Esophagus squamous epithelium (tissue), 5 donors: ENCODE measurements around the gene SUSD1. TPM values are rescaled to one million over a fixed set of nuclear protein-coding genes. Genes with fewer than 3 reads are reported as not detected.

ENCODE experiments used
- DNase-seq: peaks from one replicate; lab custom pipeline; 2025; lab: John Stamatoyannopoulos, UW
- H3K27ac ChIP-seq, 4 donors: fragments of 200-600 bp; sonication (generic); one replicate each; pipeline ENCODE4 v1.5.1; 2016 to 2019; ENCODE audit warnings: mild to moderate bottlenecking in 1 of 4
- H3K27me3 ChIP-seq, 4 donors: fragments of 200-600 bp; sonication (generic); 1 replicate in 3 of 4; 2 replicates in 1 of 4; pipeline versions ENCODE4 v1.5.1 to v1.6.0; 2017 to 2021; ENCODE audit warnings: antibody characterized with exemption in 1 of 4
- H3K36me3 ChIP-seq, 3 donors: fragments of 200-600 bp; sonication (generic); one replicate each; pipeline ENCODE4 v1.5.1; 2016 to 2019
- H3K4me1 ChIP-seq, 3 donors: fragments of 200-600 bp; sonication (generic); one replicate each; pipeline ENCODE4 v1.5.1; 2017 to 2019
- H3K4me3 ChIP-seq, 4 donors: fragments of 200-600 bp; sonication (generic); 1 replicate in 3 of 4; 2 replicates in 1 of 4; pipeline ENCODE4 v1.5.1; 2016 to 2019; ENCODE audit warnings: mild to moderate bottlenecking in 2 of 4, moderate library complexity in 1 of 4
- H3K9me3 ChIP-seq, 3 donors: fragments of 200-600 bp; sonication (generic); one replicate each; pipeline ENCODE4 v1.5.1; 2016 to 2019
- CTCF ChIP-seq, 6 experiments: fragments of 450-650 bp in 4 of 6; fragments of 200-600 bp in 2 of 6; sonication (generic) in 2 of 6; IDR thresholded peaks; one replicate each; pipeline ENCODE4 v1.5.1; 2016 to 2019; ENCODE audit warnings: antibody characterized with exemption in 6 of 6, mild to moderate bottlenecking in 4 of 6, moderate library complexity in 4 of 6
- POLR2A ChIP-seq, 4 donors: fragments of 450-650 bp; IDR thresholded peaks; one replicate each; pipeline ENCODE4 v1.6.1; 2017; ENCODE audit warnings: antibody characterized with exemption in 4 of 4, mild to moderate bottlenecking in 4 of 4, moderate library complexity in 3 of 4
- WGBS, 2 donors: methylation state at CpG; one replicate each; pipeline ENCODE4 v1.1.5; 2018; 5-methylcytosine and 5-hydroxymethylcytosine counted together
- intact Hi-C: fragments of 100-400 bp; cut with DNase I; formaldehyde crosslinking; loops from one replicate; pipeline ENCODE4 v1.15.0; 2022
- total RNA-seq, 4 donors: library from RNA; depleted of rRNA; stranded (reverse); fragments of >200 nt; gene quantifications; one replicate each; pipeline ENCODE4 v1.1.0, GENCODE V29; 2016
- donor health status: DM: yes; HTN: yes; CAD: no.

Gene SUSD1
- total RNA-seq, 4 donors from 2014 or later = 5.6 to 6.6 (median 6.5) TPM

GRCh38 chr9:112112941-112113681, 62.0 kb downstream of the SUSD1 start:
- Histone ChIP-seq H3K4me3 (no peak overlapping the region), H3K9me3 (no peaks in the 10 kb centered on the region), H3K27me3 (no peaks in the 10 kb centered on the region), H3K27ac (peak overlapping the region; percentile 35 to 72 (median 51)), H3K4me1 (peaks cover 0 to 31% (median 16%) of the 10 kb centered on the region in 3 donors), H3K36me3 (no peaks in the 10 kb centered on the region)
- DNase-seq = no peak
- TF ChIP-seq CTCF (IDR thresholded peaks at IDR 0.05) (peak in 5 of 6 experiments; percentile 37 to 64 (median 45)), POLR2A (IDR thresholded peaks at IDR 0.05) (no peak)
- 59 to 79% methylated on average over 4 of the region's 4 CpGs for WGBS, 2 donors
- intact Hi-C loops = no loop called here

GRCh38 chr9:112112519-112112918, 62.6 kb downstream of the SUSD1 start:
- TF ChIP-seq CTCF (IDR thresholded peaks at IDR 0.05) = no peak
- no peak for TF ChIP-seq POLR2A (IDR thresholded peaks at IDR 0.05)
- no peak overlapping the region for H3K4me3 ChIP-seq
- no peaks in the 10 kb centered on the region for H3K27me3 ChIP-seq
- 27 to 47% methylated on average over 4 of the region's 4 CpGs for WGBS, 2 donors
- H3K9me3 ChIP-seq = no peaks in the 10 kb centered on the region
- no peaks in the 10 kb centered on the region for H3K36me3 ChIP-seq
- DNase-seq = no peak
- H3K4me1 ChIP-seq = peaks cover 0 to 31% (median 16%) of the 10 kb centered on the region in 3 donors
- H3K27ac ChIP-seq = peak overlapping the region; percentile 35 to 72 (median 51)
- intact Hi-C loops = no loop called here

- DNase-seq = no peak
- intact Hi-C loops = no loop called here
- Histone ChIP-seq H3K4me1 (peaks cover 0 to 31% (median 16%) of the 10 kb centered on the region in 3 donors), H3K27ac (no peak overlapping the region), H3K36me3 (no peaks in the 10 kb centered on the region), H3K27me3 (no peaks in the 10 kb centered on the region), H3K4me3 (no peak overlapping the region), H3K9me3 (no peaks in the 10 kb centered on the region)
- TF ChIP-seq POLR2A (IDR thresholded peaks at IDR 0.05) = no peak
- no peak for TF ChIP-seq CTCF (IDR thresholded peaks at IDR 0.05)
- WGBS, 2 donors = 90 to 95% methylated on average over 8 of the region's 8 CpGs
These were observed 63.6 kb downstream of the SUSD1 start for GRCh38 chr9:112111461-112111860.

- Histone ChIP-seq H3K4me1 (peaks cover 0 to 31% (median 16%) of the 10 kb centered on the region in 3 donors), H3K36me3 (no peaks in the 10 kb centered on the region), H3K4me3 (no peak overlapping the region), H3K9me3 (no peaks in the 10 kb centered on the region), H3K27ac (no peak overlapping the region), H3K27me3 (no peaks in the 10 kb centered on the region)
- TF ChIP-seq CTCF (IDR thresholded peaks at IDR 0.05) = no peak
- TF ChIP-seq POLR2A (IDR thresholded peaks at IDR 0.05) = no peak
- WGBS, 2 donors = 47 to 65% methylated on average over 1 to 2 of the region's 2 CpGs
- no peak for DNase-seq
- intact Hi-C loops = no loop called here
These were observed 64.4 kb downstream of the SUSD1 start for GRCh38 chr9:112110777-112111113.

GRCh38 chr9:112110094-112110776, 64.9 kb downstream of the SUSD1 start:
- intact Hi-C loops = no loop called here
- WGBS, 2 donors = 53 to 67% methylated on average over 9 of the region's 9 CpGs
- DNase-seq = no peak

More at GRCh38 chr9:112110094-112110776, 64.9 kb downstream of the SUSD1 start:
- H3K4me1 ChIP-seq = peaks cover 0 to 31% (median 16%) of the 10 kb centered on the region in 3 donors
- no peak overlapping the region for H3K4me3 ChIP-seq
- H3K27ac ChIP-seq = no peak overlapping the region
- H3K36me3 ChIP-seq = no peaks in the 10 kb centered on the region
- no peaks in the 10 kb centered on the region for H3K9me3 ChIP-seq
- H3K27me3 ChIP-seq = no peaks in the 10 kb centered on the region
- TF ChIP-seq POLR2A (IDR thresholded peaks at IDR 0.05) (no peak), CTCF (IDR thresholded peaks at IDR 0.05) (no peak)
